Transverse colon (tissue), 3 donors: ENCODE results near the gene DNAJA3.

Experiments used
- POLR2A ChIP-seq: fragments of 450-650 bp; IDR thresholded peaks from one replicate; pipeline ENCODE4 v1.6.1; 2016; ENCODE audit warnings: antibody characterized with exemption, mild to moderate bottlenecking, moderate library complexity
- TF ChIP-seq, protein P1 (sequence below), 5 experiments: fragments of 200-600 bp in 3 of 5; fragments of 450-650 bp in 2 of 5; sonication (generic) in 3 of 5; IDR thresholded peaks; 1 replicate in 2 of 5; 2 replicates in 3 of 5; pipeline ENCODE4 v1.5.1; 2016 to 2017; ENCODE audit warnings: antibody characterized with exemption in 5 of 5, inconsistent platforms in 3 of 5, mild to moderate bottlenecking in 2 of 5, moderate library complexity in 1 of 5

GRCh38 chr16:4408323-4408690 is 17.4 kb upstream of the DNAJA3 start:
- TF ChIP-seq, protein P1, sequence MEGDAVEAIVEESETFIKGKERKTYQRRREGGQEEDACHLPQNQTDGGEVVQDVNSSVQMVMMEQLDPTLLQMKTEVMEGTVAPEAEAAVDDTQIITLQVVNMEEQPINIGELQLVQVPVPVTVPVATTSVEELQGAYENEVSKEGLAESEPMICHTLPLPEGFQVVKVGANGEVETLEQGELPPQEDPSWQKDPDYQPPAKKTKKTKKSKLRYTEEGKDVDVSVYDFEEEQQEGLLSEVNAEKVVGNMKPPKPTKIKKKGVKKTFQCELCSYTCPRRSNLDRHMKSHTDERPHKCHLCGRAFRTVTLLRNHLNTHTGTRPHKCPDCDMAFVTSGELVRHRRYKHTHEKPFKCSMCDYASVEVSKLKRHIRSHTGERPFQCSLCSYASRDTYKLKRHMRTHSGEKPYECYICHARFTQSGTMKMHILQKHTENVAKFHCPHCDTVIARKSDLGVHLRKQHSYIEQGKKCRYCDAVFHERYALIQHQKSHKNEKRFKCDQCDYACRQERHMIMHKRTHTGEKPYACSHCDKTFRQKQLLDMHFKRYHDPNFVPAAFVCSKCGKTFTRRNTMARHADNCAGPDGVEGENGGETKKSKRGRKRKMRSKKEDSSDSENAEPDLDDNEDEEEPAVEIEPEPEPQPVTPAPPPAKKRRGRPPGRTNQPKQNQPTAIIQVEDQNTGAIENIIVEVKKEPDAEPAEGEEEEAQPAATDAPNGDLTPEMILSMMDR (IDR thresholded peaks at IDR 0.05), result no peak
- TF ChIP-seq POLR2A, result no peak
